Sigmoid colon (tissue), 7 donors: ENCODE data around the gene MAPK12. TPM values are rescaled to one million over a fixed set of nuclear protein-coding genes. Genes with fewer than 3 reads are reported as not detected.

Experiments used
- DNase-seq: peaks from one replicate; pipeline ENCODE4 v3.0.0-alpha.2; 2019
- H3K27ac ChIP-seq, 4 donors: fragments of 200-600 bp; sonication (generic); one replicate each; pipeline ENCODE4 v1.5.1; 2016 to 2019; ENCODE audit warnings: mild to moderate bottlenecking in 1 of 4
- H3K27me3 ChIP-seq, 3 donors: fragments of 200-600 bp; sonication (generic); one replicate each; pipeline ENCODE4 v1.5.1; 2019; ENCODE audit warnings: mild to moderate bottlenecking in 1 of 3
- H3K36me3 ChIP-seq, 4 donors: fragments of 200-600 bp; sonication (generic); one replicate each; pipeline ENCODE4 v1.5.1; 2016 to 2019
- H3K4me1 ChIP-seq, 4 donors: fragments of 200-600 bp; sonication (generic); one replicate each; pipeline ENCODE4 v1.5.1; 2017 to 2019
- H3K4me3 ChIP-seq, 4 donors: fragments of 200-600 bp; sonication (generic); one replicate each; pipeline ENCODE4 v1.5.1; 2017 to 2019; ENCODE audit warnings: mild to moderate bottlenecking in 2 of 4, moderate library complexity in 1 of 4
- H3K9me3 ChIP-seq, 4 donors: fragments of 200-600 bp in 3 of 4; sonication (generic) in 3 of 4; one replicate each; pipeline versions ENCODE4 v1.5.1 to v1.6.1; 2013 to 2019
- CTCF ChIP-seq, 4 experiments: fragments of 450-650 bp in 3 of 4; fragments of 200-600 bp in 1 of 4; IDR thresholded peaks; one replicate each; pipeline ENCODE4 v1.5.1; 2016 to 2019; ENCODE audit warnings: antibody characterized with exemption in 4 of 4, mild to moderate bottlenecking in 3 of 4, moderate library complexity in 2 of 4
- EP300 ChIP-seq, 4 donors: sonication (generic); formaldehyde crosslinking; IDR thresholded peaks; one replicate each; pipeline ENCODE4 v1.6.1; 2017; ENCODE audit warnings: antibody characterized with exemption in 4 of 4
- POLR2A ChIP-seq, 2 donors: fragments of 450-650 bp; IDR thresholded peaks; one replicate each; pipeline ENCODE4 v1.6.1; 2016; ENCODE audit warnings: antibody characterized with exemption in 2 of 2, mild to moderate bottlenecking in 2 of 2, moderate library complexity in 2 of 2
- POLR2AphosphoS5 ChIP-seq, 4 donors: sonication (generic); formaldehyde crosslinking; IDR thresholded peaks; one replicate each; pipeline ENCODE4 v1.6.1; 2017; ENCODE audit warnings: antibody characterized with exemption in 4 of 4
- WGBS, 2 donors: extraction: QIAGEN DNeasy Blood & Tissue Kit; methylation state at CpG; one replicate each; pipeline ENCODE4 v1.1.7; 2013; 5-methylcytosine and 5-hydroxymethylcytosine counted together
- intact Hi-C: fragments of 100-400 bp; cut with DNase I; formaldehyde crosslinking; loops from one replicate; pipeline ENCODE4 v1.15.1; 2023
- polyA plus RNA-seq, 3 donors: library from polyadenylated mRNA; stranded (reverse); fragments of 200-250 nt; gene quantifications; one replicate each; pipeline ENCODE4 v1.2.3, GENCODE V29; 2013
- total RNA-seq, 4 donors: library from RNA; depleted of rRNA; stranded (reverse); fragments of >200 nt; gene quantifications; one replicate each; pipeline ENCODE4 v1.1.0, GENCODE V29; 2016
- donor health status: healthy with polysubstance abuse.
- donor health status: Bipolar disorder and iron deficiency.
- donor health status: healthy.

Gene MAPK12
- total and polyA plus RNA-seq, 7 donors, result 0.60 to 10.0 (median 3.9) TPM

GRCh38 chr22:50298937-50299784 lies 37.7 kb upstream of the MAPK12 start:
- no peaks in the 10 kb centered on the region for H3K9me3 ChIP-seq
- H3K36me3 ChIP-seq, result no peaks in the 10 kb centered on the region
- no peak for DNase-seq
- no peaks in the 10 kb centered on the region for H3K27me3 ChIP-seq
- peak overlapping the region; percentile 33 to 96 (median 90) for H3K27ac ChIP-seq
- H3K4me3 ChIP-seq, result peak overlapping the region; percentile 1 to 40 (median 38)
- intact Hi-C loops, result no loop called here
- 20 to 32% methylated on average over 59 of the region's 59 CpGs for WGBS, 2 donors
- TF ChIP-seq EP300 (IDR thresholded peaks at IDR 0.05) (no peak), CTCF (IDR thresholded peaks at IDR 0.05) (no peak), POLR2A (IDR thresholded peaks at IDR 0.05) (no peak), POLR2AphosphoS5 (IDR thresholded peaks at IDR 0.05) (no peak)
- H3K4me1 ChIP-seq, result peaks cover 3 to 92% (median 86%) of the 10 kb centered on the region in 4 donors

GRCh38 chr22:50298266-50298637 lies 36.8 kb upstream of the MAPK12 start:
- Histone ChIP-seq H3K9me3 (no peaks in the 10 kb centered on the region), H3K27ac (peak overlapping the region in 3 of 4 donors; percentile 33 to 96 (median 91)), H3K27me3 (no peaks in the 10 kb centered on the region), H3K4me1 (peaks cover 0 to 92% (median 86%) of the 10 kb centered on the region in 4 donors), H3K36me3 (no peaks in the 10 kb centered on the region), H3K4me3 (no peak overlapping the region)
- DNase-seq, result no peak
- intact Hi-C loops, result no loop called here
- TF ChIP-seq CTCF (IDR thresholded peaks at IDR 0.05) (no peak), POLR2AphosphoS5 (IDR thresholded peaks at IDR 0.05) (no peak), EP300 (IDR thresholded peaks at IDR 0.05) (no peak), POLR2A (IDR thresholded peaks at IDR 0.05) (no peak)
- 71 to 81% methylated on average over 4 of the region's 4 CpGs for WGBS, 2 donors

GRCh38 chr22:50297510-50298265 lies 36.2 kb upstream of the MAPK12 start:
- WGBS, 2 donors, result 89 to 92% methylated on average over 20 of the region's 20 CpGs
- intact Hi-C loops, result no loop called here
- Histone ChIP-seq H3K9me3 (no peaks in the 10 kb centered on the region), H3K4me1 (peaks cover 0 to 92% (median 86%) of the 10 kb centered on the region in 4 donors), H3K4me3 (no peak overlapping the region), H3K27me3 (no peaks in the 10 kb centered on the region), H3K27ac (peak overlapping the region in 3 of 4 donors; percentile 14 to 96 (median 43)), H3K36me3 (no peaks in the 10 kb centered on the region)
- TF ChIP-seq POLR2AphosphoS5 (IDR thresholded peaks at IDR 0.05) (no peak), CTCF (IDR thresholded peaks at IDR 0.05) (no peak), EP300 (IDR thresholded peaks at IDR 0.05) (no peak), POLR2A (IDR thresholded peaks at IDR 0.05) (no peak)
- no peak for DNase-seq

DNA sequence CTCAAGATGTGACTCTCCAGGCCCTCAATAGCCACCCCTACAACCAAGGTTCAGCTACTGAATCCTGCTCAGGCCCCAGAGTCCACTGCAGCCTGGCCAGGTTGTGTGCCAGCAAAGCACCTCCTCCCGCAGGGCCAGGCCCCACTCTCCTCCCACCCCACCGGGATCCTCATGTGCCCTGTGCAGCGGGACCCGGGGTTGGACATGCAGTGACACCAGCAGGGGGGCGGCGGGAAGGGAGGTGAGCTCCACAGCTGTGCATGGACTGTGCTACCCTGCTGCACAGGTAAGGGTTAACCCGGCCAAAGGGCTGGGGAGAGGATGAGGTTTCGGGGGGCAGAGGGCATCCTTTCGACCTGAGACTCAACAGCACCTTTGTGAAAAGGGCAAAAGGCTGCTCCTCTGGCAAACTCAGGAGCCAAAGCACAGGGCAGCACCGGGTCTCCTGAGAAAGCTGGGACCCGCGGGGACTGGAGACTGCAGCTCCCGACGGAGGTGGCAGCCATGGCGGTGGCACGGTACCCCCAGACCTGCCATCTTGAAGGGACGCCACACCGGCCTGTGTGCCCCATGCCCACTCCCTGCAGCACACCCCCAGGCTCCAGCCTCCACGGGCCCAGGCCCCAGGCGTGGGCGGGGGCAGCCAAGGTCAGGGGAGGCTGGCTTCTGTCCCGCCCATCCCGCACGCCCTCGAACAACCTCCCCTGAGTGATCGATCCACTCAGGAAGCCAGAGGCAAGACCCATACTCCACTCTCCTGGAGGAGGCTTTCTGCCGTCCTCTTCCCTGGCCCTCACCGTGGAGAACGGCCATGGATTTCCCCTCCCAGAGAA lies 35.4 kb upstream of the MAPK12 start:
- no peak for TF ChIP-seq POLR2AphosphoS5 (IDR thresholded peaks at IDR 0.05)
- no peak for TF ChIP-seq EP300 (IDR thresholded peaks at IDR 0.05)
- no peak for TF ChIP-seq CTCF (IDR thresholded peaks at IDR 0.05)
- TF ChIP-seq POLR2A (IDR thresholded peaks at IDR 0.05), result no peak
- intact Hi-C loops, result no loop called here
- no peak for DNase-seq
- Histone ChIP-seq H3K4me1 (peaks cover 0 to 92% (median 84%) of the 10 kb centered on the region in 4 donors), H3K36me3 (no peaks in the 10 kb centered on the region), H3K4me3 (no peak overlapping the region), H3K27me3 (no peaks in the 10 kb centered on the region), H3K27ac (peak overlapping the region in 3 of 4 donors; percentile 14 to 96 (median 43)), H3K9me3 (no peaks in the 10 kb centered on the region)
- WGBS, 2 donors, result 74 to 81% methylated on average over 29 of the region's 29 CpGs
